Lower lobe of right lung (tissue), 2 donors: Measurements from ENCODE around the gene ALKBH6. TPM values are rescaled to one million over a fixed set of nuclear protein-coding genes. Genes with fewer than 3 reads are reported as not detected.

Experiments used
- ATAC-seq, 2 donors: fragments of 200-7000 bp; cut with Tn5 transposase; one replicate each; pipeline ENCODE4 v1.9.1; 2020 to 2022; ENCODE audit warnings: mild to moderate bottlenecking in 2 of 2, moderate library complexity in 2 of 2
- DNase-seq: peaks from one replicate; pipeline ENCODE4 v3.0.0-alpha.2; 2020
- H3K27ac ChIP-seq: fragments of 200-600 bp; one replicate; pipeline ENCODE4 v1.8.0; 2022
- H3K27me3 ChIP-seq: fragments of 200-600 bp; one replicate; pipeline ENCODE4 v1.8.0; 2022; ENCODE audit warnings: low read depth
- H3K36me3 ChIP-seq: fragments of 200-600 bp; one replicate; pipeline ENCODE4 v1.8.0; 2022; ENCODE audit warnings: mild to moderate bottlenecking
- H3K4me1 ChIP-seq: fragments of 200-600 bp; one replicate; pipeline ENCODE4 v1.8.0; 2022
- H3K4me3 ChIP-seq: fragments of 200-600 bp; one replicate; pipeline ENCODE4 v1.8.0; 2022; ENCODE audit warnings: mild to moderate bottlenecking
- H3K9me3 ChIP-seq: fragments of 200-600 bp; one replicate; pipeline ENCODE4 v1.8.0; 2022
- intact Hi-C: fragments of 100-400 bp; cut with DNase I; formaldehyde crosslinking; loops from one replicate; pipeline ENCODE4 v1.11.0; 2022
- total RNA-seq: library from RNA; stranded (reverse); fragmentation: NEBNext Ultra II Directional; extraction: Animal tissue kit (Norgen Biotek cat#: 25700); gene quantifications from one replicate; pipeline ENCODE4 v1.2.1, GENCODE V29; 2021
- TF ChIP-seq, protein P1 (sequence below): fragments of 200-600 bp; IDR thresholded peaks from one replicate; pipeline ENCODE4 v1.8.0; 2022; ENCODE audit warnings: antibody characterized with exemption, mild to moderate bottlenecking
- donor health status: DM: no; HTN: yes; CAD: no; lungs with severe emphysema.

Gene ALKBH6
- total RNA-seq, 1 donor from 2014 or later = 21.0 TPM

GRCh38 chr19:36032251-36033104 is 18.5 kb upstream of the ALKBH6 start, which contains the start of gene CLIP3:
TSS of gene CLIP3 (minus strand) at chr19:36032873. CDS start at chr19:36032357, 516 bp downstream.
- intact Hi-C loops = no loop called here
- ATAC-seq (peak; percentile 38 to 57), DNase-seq (no peak)
- Histone ChIP-seq H3K9me3 (no peaks in the 10 kb centered on the region), H3K36me3 (no peaks in the 10 kb centered on the region), H3K27me3 (peaks cover 9% of the 10 kb centered on the region), H3K27ac (no peak within 1 kb of the TSS), H3K4me1 (peaks cover 3% of the 10 kb centered on the region), H3K4me3 (peak within 1 kb of the TSS; percentile 51)
- TF ChIP-seq, protein P1, sequence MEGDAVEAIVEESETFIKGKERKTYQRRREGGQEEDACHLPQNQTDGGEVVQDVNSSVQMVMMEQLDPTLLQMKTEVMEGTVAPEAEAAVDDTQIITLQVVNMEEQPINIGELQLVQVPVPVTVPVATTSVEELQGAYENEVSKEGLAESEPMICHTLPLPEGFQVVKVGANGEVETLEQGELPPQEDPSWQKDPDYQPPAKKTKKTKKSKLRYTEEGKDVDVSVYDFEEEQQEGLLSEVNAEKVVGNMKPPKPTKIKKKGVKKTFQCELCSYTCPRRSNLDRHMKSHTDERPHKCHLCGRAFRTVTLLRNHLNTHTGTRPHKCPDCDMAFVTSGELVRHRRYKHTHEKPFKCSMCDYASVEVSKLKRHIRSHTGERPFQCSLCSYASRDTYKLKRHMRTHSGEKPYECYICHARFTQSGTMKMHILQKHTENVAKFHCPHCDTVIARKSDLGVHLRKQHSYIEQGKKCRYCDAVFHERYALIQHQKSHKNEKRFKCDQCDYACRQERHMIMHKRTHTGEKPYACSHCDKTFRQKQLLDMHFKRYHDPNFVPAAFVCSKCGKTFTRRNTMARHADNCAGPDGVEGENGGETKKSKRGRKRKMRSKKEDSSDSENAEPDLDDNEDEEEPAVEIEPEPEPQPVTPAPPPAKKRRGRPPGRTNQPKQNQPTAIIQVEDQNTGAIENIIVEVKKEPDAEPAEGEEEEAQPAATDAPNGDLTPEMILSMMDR = no peak

DNA sequence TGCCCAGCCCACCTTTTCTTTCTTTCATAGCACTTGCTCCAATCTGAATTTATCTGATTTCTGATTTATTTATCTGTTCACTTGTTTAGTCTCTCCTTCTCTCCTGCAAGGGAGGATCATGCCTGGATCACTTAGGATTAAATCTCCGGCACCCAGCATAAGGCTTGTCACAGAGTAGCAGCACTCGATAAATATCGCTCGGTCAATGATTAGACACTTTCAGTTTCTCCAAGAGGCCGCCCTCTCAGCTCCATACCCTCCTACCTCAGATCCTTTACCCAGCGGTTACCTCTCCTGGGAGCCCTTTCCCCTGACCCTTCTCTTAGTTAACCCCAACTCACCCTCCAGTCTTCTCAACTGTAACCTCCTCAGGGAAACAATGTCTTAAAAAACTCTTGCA is 17.3 kb upstream of the ALKBH6 start:
- TF ChIP-seq, protein P1 = no peak
- no peak overlapping the region for H3K27ac ChIP-seq
- DNase-seq (no peak), ATAC-seq (no peak)
- H3K27me3 ChIP-seq = peaks cover 9% of the 10 kb centered on the region
- no peaks in the 10 kb centered on the region for H3K36me3 ChIP-seq
- intact Hi-C loops = no loop called here
- H3K4me3 ChIP-seq = no peak overlapping the region
- H3K4me1 ChIP-seq = peaks cover 3% of the 10 kb centered on the region
- H3K9me3 ChIP-seq = no peaks in the 10 kb centered on the region

GRCh38 chr19:36030264-36031148 is 16.5 kb upstream of the ALKBH6 start:
- no peak for ATAC-seq
- DNase-seq = no peak
- H3K36me3 ChIP-seq = no peaks in the 10 kb centered on the region
- H3K27ac ChIP-seq = no peak overlapping the region
- no peaks in the 10 kb centered on the region for H3K9me3 ChIP-seq
- peaks cover 3% of the 10 kb centered on the region for H3K4me1 ChIP-seq
- TF ChIP-seq, protein P1 = no peak
- peaks cover 9% of the 10 kb centered on the region for H3K27me3 ChIP-seq
- intact Hi-C loops = no loop called here
- no peak overlapping the region for H3K4me3 ChIP-seq

DNA sequence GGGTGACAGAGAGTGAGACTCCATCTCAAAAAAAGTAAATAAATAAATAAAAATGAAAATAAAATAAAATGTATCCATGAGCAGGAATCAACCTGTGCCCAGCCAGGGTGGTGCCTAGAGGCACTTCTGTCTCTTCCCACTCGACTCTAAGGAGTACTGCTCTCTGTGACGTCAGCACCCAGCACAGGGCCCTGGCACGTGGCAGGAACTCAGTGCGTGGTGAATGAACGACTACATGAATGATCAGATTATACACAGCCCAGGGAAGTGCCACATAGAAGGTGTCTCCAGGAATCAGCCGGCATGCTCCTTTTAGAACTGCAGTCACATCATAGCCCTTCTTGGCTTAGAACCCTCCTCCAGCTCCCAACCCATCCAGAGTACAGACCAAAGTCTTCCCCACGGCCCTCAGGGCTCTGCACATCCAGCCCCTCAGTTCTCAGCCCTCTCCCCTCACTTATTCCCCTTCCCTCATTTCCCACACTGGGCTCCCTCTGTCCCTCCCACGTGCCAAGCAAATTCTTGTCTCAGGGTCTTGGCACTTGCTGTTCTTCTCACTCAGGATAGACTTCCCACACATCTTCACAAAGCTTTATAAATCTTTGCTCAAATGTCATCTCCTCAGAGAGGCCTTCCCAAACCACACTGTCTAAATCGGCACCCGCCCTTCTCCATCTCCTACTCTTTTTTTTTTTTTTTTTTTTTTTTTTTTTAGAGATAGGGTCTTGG is 14.5 kb upstream of the ALKBH6 start:
- no peak overlapping the region for H3K27ac ChIP-seq
- no peaks in the 10 kb centered on the region for H3K9me3 ChIP-seq
- DNase-seq = no peak
- peaks cover 9% of the 10 kb centered on the region for H3K27me3 ChIP-seq
- H3K4me1 ChIP-seq = peaks cover 3% of the 10 kb centered on the region
- no peak for ATAC-seq
- intact Hi-C loops = no loop called here
- no peak overlapping the region for H3K4me3 ChIP-seq
- H3K36me3 ChIP-seq = peaks cover 11% of the 10 kb centered on the region
- TF ChIP-seq, protein P1 = no peak

DNA sequence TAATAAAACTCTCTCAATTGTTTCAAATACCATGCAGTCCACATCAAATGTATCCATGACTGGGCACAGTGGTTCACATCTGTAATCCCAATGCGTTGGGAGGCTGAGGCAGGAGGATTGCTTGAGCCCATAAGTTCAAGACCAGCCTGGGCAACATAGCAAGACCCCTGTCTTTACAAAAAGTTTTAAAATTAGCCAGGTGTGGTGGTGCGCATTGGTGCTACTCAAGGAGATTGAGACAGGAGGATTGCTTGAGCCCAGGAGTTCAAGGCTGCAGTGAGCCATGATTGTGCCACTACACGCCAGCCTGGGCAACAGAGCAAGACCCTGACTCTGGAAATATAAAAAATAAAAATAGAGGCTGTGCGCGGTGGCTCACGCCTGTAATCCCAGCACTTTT is 13.7 kb upstream of the ALKBH6 start:
- DNase-seq = no peak
- H3K36me3 ChIP-seq = peaks cover 18% of the 10 kb centered on the region

More for the DNA sequence above, 13.7 kb upstream of the ALKBH6 start:
- H3K27ac ChIP-seq = no peak overlapping the region
- peaks cover 6% of the 10 kb centered on the region for H3K27me3 ChIP-seq
- no peaks in the 10 kb centered on the region for H3K9me3 ChIP-seq
- H3K4me3 ChIP-seq = no peak overlapping the region
- intact Hi-C loops = no loop called here
- ATAC-seq = no peak
- no peaks in the 10 kb centered on the region for H3K4me1 ChIP-seq
- TF ChIP-seq, protein P1 = no peak
